Heart left ventricle (tissue), 13 donors: ENCODE measurements around the gene EEF1E1.

ENCODE experiments used
- CTCF ChIP-seq, 12 donors: fragments of 200-600 bp; sonication (generic) in 4 of 12; IDR thresholded peaks; one replicate each; pipeline versions ENCODE4 v1.5.0 to v1.8.0; 2018 to 2022; ENCODE audit warnings: antibody characterized with exemption in 12 of 12, mild to moderate bottlenecking in 5 of 12
- POLR2A ChIP-seq, 2 donors: fragments of 450-650 bp; IDR thresholded peaks; one replicate each; pipeline ENCODE4 v1.6.1; 2017; ENCODE audit warnings: antibody characterized with exemption in 2 of 2, mild to moderate bottlenecking in 2 of 2, moderate library complexity in 2 of 2
- donor health status: ischemic (EF 13 %, LVEDD 7.1; RV severe dilation, severe dysfunction).
- donor health status: DM: no; HTN: yes; CAD: no.
- donor health status: DM: no; HTN: no; CAD: no.
- donor health status: ischemic (EF 25% LVEDD 6.9; RV normal size, moderate dysfunction).
- donor health status: ischemic (EF 25% LVEDD 5.7; RV mildly dilated, moderate dysfunction).
- donor health status: ischemic (EF 35%, LVEDD 5.7; RV mildly dilated, moderate dysfunction).
- donor health status: nonischemic (EF 11% LVEDD 7.7; RV severe dilation, severe dysfunction).
- donor health status: DM: yes; HTN: yes; CAD: no.
- donor health status: PGD.
- donor health status: ischemic (EF 29% LVEDD 5.4; RV normal size, mild dysfunction).
- donor health status: nonischemic (EF 23%, LVEDD 6.1; RV moderate dilation, normal function).

- TF ChIP-seq CTCF (IDR thresholded peaks at IDR 0.05) (peak in 11 of 12 donors; percentile 13 to 61 (median 54)), POLR2A (IDR thresholded peaks at IDR 0.05) (no peak)
These were observed 43.2 kb downstream of the EEF1E1 start for GRCh38 chr6:8059129-8059528.
